Stimulated activated naive CD8-positive, alpha-beta T cell treated with anti-CD3 and anti-CD28 coated beads, Interleukin-15, Interleukin-2, amounts not matched to agents 100 ng/mL and 50 ng/mL, for 24 hours (primary cell): ENCODE results near the gene MED13L.

Source experiments
- H3K27ac Mint-ChIP-seq: one replicate; pipeline ENCODE4 v1.8.0; 2021; ENCODE audit warnings: mild to moderate bottlenecking, mixed read lengths
- H3K27me3 Mint-ChIP-seq: one replicate; pipeline ENCODE4 v1.8.0; 2021; ENCODE audit warnings: mixed read lengths
- H3K36me3 Mint-ChIP-seq: one replicate; pipeline ENCODE4 v1.8.0; 2021; ENCODE audit warnings: low read depth, mixed read lengths
- H3K4me1 Mint-ChIP-seq: one replicate; pipeline ENCODE4 v1.8.0; 2021; ENCODE audit warnings: low read depth, mixed read lengths
- H3K4me3 Mint-ChIP-seq: one replicate; pipeline ENCODE4 v1.8.0; 2021; ENCODE audit warnings: mild to moderate bottlenecking, mixed read lengths
- H3K9me3 Mint-ChIP-seq: one replicate; pipeline ENCODE4 v1.8.0; 2021; ENCODE audit warnings: mixed read lengths

MED13L gene

GRCh38 chr12:116101991-116102390 is 175.5 kb downstream of the MED13L start:
- no peak overlapping the region for H3K4me3 Mint-ChIP-seq
- H3K27ac Mint-ChIP-seq: no peak overlapping the region
- peaks cover 37% of the 10 kb centered on the region for H3K4me1 Mint-ChIP-seq
- H3K36me3 Mint-ChIP-seq: peaks cover 22% of the 10 kb centered on the region
- H3K9me3 Mint-ChIP-seq: no peaks in the 10 kb centered on the region
- H3K27me3 Mint-ChIP-seq: no peaks in the 10 kb centered on the region

- peaks cover 37% of the 10 kb centered on the region for H3K4me1 Mint-ChIP-seq
- H3K4me3 Mint-ChIP-seq: no peak overlapping the region
- peak overlapping the region; percentile 82 for H3K27ac Mint-ChIP-seq
Observed at GRCh38 chr12:116099652-116100432, 177.7 kb downstream of the MED13L start.

DNA sequence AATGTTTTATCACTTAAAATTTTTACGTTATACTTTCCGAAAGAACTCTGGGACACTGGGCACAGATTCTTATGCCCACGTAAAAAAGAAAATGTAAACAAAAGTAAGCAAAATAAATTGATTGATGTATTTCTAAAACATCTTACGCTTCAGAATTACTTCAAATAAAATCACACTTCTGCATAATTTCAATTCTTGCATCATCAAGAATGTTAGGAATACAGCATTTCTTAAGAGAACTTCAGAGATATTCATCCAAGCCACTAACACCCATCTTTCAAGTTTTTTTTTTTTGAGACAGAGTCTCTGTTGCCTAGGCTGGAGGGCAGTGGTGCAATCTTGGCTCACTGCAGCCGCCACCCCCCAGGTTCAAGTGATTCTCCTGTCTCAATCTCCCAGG is 180.6 kb downstream of the MED13L start:
- Mint-ChIP-seq H3K36me3 (peaks cover 23% of the 10 kb centered on the region), H3K9me3 (no peaks in the 10 kb centered on the region), H3K4me3 (no peak overlapping the region), H3K27ac (no peak overlapping the region), H3K4me1 (peaks cover 36% of the 10 kb centered on the region), H3K27me3 (no peaks in the 10 kb centered on the region)

More at GRCh38 chr12:116099652-116100432, 177.7 kb downstream of the MED13L start:
- Mint-ChIP-seq H3K9me3 (no peaks in the 10 kb centered on the region), H3K27me3 (no peaks in the 10 kb centered on the region), H3K36me3 (peaks cover 16% of the 10 kb centered on the region)

- Mint-ChIP-seq H3K27ac (no peak overlapping the region), H3K4me1 (peaks cover 33% of the 10 kb centered on the region), H3K27me3 (no peaks in the 10 kb centered on the region), H3K36me3 (peaks cover 26% of the 10 kb centered on the region), H3K4me3 (no peak overlapping the region), H3K9me3 (no peaks in the 10 kb centered on the region)
Observed at GRCh38 chr12:116094475-116094874, 183.0 kb downstream of the MED13L start.

- Mint-ChIP-seq H3K27me3 (no peaks in the 10 kb centered on the region), H3K4me1 (peaks cover 31% of the 10 kb centered on the region), H3K9me3 (no peaks in the 10 kb centered on the region), H3K36me3 (peaks cover 30% of the 10 kb centered on the region), H3K4me3 (no peak overlapping the region), H3K27ac (no peak overlapping the region)
Observed at GRCh38 chr12:116093915-116094314, 183.6 kb downstream of the MED13L start.

GRCh38 chr12:116092776-116093175 is 184.7 kb downstream of the MED13L start:
- Mint-ChIP-seq H3K4me3 (no peak overlapping the region), H3K4me1 (peaks cover 38% of the 10 kb centered on the region), H3K27ac (no peak overlapping the region)

DNA sequence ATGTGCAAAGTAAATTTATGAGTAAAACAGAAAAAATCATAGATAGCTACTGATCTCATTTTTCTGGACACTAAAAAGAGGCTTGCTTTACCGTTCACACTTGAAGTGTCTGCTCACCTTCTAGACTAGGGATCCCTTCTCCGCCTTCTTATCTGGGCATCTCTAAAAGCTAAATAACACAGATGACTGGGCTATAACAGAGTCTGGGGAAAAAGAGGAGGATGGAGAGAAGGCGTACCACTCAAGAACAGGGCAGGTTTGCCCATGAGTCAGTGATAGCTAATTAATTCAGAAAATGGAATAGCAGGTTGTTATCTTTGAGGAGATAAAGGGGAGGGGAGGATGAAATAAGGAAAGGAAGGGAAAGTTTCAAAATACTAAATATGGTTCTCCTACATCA is 185.3 kb downstream of the MED13L start:
- no peak overlapping the region for H3K4me3 Mint-ChIP-seq
- H3K27me3 Mint-ChIP-seq: no peaks in the 10 kb centered on the region
- no peaks in the 10 kb centered on the region for H3K9me3 Mint-ChIP-seq
- H3K4me1 Mint-ChIP-seq: peaks cover 44% of the 10 kb centered on the region
- H3K27ac Mint-ChIP-seq: peak overlapping the region; percentile 43
- peaks cover 40% of the 10 kb centered on the region for H3K36me3 Mint-ChIP-seq

More at GRCh38 chr12:116092776-116093175, 184.7 kb downstream of the MED13L start:
- H3K27me3 Mint-ChIP-seq: no peaks in the 10 kb centered on the region
- peaks cover 40% of the 10 kb centered on the region for H3K36me3 Mint-ChIP-seq
- no peaks in the 10 kb centered on the region for H3K9me3 Mint-ChIP-seq

GRCh38 chr12:116091579-116091978 is 185.9 kb downstream of the MED13L start:
- peaks cover 44% of the 10 kb centered on the region for H3K4me1 Mint-ChIP-seq
- H3K4me3 Mint-ChIP-seq: no peak overlapping the region
- H3K9me3 Mint-ChIP-seq: no peaks in the 10 kb centered on the region
- peaks cover 40% of the 10 kb centered on the region for H3K36me3 Mint-ChIP-seq
- H3K27ac Mint-ChIP-seq: peak overlapping the region; percentile 55
- H3K27me3 Mint-ChIP-seq: no peaks in the 10 kb centered on the region

DNA sequence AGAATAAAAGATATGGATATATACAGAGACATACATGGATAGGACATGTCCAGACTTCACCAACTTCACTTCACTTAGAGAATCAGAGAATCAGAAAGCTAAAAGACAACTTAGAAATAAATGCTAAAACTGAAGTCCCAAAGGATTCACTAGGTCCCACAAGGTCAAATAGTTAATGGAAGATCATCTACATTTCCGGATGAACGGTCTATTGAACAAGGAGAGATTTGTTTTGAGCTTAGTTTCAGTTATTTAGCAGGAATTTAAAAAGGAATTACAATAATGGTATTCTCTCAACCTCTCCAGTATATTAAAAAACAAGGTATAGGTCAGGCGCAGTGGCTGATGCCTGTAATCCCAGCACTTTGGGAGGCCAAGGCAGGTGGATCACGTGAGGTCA is 187.0 kb downstream of the MED13L start:
- H3K4me3 Mint-ChIP-seq: no peak overlapping the region
- no peaks in the 10 kb centered on the region for H3K27me3 Mint-ChIP-seq
- no peaks in the 10 kb centered on the region for H3K9me3 Mint-ChIP-seq
- peaks cover 35% of the 10 kb centered on the region for H3K36me3 Mint-ChIP-seq
- H3K4me1 Mint-ChIP-seq: peaks cover 48% of the 10 kb centered on the region
- H3K27ac Mint-ChIP-seq: no peak overlapping the region

GRCh38 chr12:116089080-116089479 is 188.4 kb downstream of the MED13L start:
- Mint-ChIP-seq H3K36me3 (peaks cover 31% of the 10 kb centered on the region), H3K9me3 (no peaks in the 10 kb centered on the region), H3K4me1 (peaks cover 48% of the 10 kb centered on the region), H3K27ac (no peak overlapping the region), H3K4me3 (no peak overlapping the region), H3K27me3 (no peaks in the 10 kb centered on the region)

GRCh38 chr12:116087962-116088361 is 189.5 kb downstream of the MED13L start:
- peaks cover 28% of the 10 kb centered on the region for H3K36me3 Mint-ChIP-seq
- H3K27ac Mint-ChIP-seq: peak overlapping the region; percentile 76
- H3K4me1 Mint-ChIP-seq: peaks cover 48% of the 10 kb centered on the region
- no peaks in the 10 kb centered on the region for H3K27me3 Mint-ChIP-seq
- H3K4me3 Mint-ChIP-seq: peak overlapping the region; percentile 47
- H3K9me3 Mint-ChIP-seq: no peaks in the 10 kb centered on the region

- peak overlapping the region; percentile 78 for H3K27ac Mint-ChIP-seq
- H3K4me1 Mint-ChIP-seq: peaks cover 51% of the 10 kb centered on the region
- no peaks in the 10 kb centered on the region for H3K27me3 Mint-ChIP-seq
- peaks cover 28% of the 10 kb centered on the region for H3K36me3 Mint-ChIP-seq
- H3K9me3 Mint-ChIP-seq: no peaks in the 10 kb centered on the region
- H3K4me3 Mint-ChIP-seq: no peak overlapping the region
Observed at GRCh38 chr12:116087399-116087798, 190.1 kb downstream of the MED13L start.

DNA sequence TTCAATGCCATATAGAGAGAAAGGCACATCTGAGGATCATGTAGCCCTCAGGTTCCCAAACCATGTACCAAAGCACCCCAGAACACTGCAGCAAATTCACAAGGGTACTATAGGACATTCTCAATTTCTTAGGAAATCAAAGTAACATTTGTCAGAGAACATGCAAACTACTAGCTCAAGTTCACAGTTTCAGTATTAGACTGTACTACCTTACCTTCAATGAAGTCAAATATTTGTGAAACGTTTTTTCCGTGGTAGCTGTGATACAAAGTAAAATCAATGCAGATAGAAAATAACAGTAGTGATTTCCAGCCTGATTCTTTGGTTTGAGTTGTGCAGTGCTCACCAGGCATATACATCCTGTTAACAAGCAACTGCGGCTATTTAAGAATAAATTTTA is 197.1 kb downstream of the MED13L start:
- H3K27me3 Mint-ChIP-seq: no peaks in the 10 kb centered on the region
- H3K4me3 Mint-ChIP-seq: no peak overlapping the region
- peaks cover 20% of the 10 kb centered on the region for H3K4me1 Mint-ChIP-seq
- no peaks in the 10 kb centered on the region for H3K9me3 Mint-ChIP-seq
- H3K27ac Mint-ChIP-seq: no peak overlapping the region
- peaks cover 9% of the 10 kb centered on the region for H3K36me3 Mint-ChIP-seq

DNA sequence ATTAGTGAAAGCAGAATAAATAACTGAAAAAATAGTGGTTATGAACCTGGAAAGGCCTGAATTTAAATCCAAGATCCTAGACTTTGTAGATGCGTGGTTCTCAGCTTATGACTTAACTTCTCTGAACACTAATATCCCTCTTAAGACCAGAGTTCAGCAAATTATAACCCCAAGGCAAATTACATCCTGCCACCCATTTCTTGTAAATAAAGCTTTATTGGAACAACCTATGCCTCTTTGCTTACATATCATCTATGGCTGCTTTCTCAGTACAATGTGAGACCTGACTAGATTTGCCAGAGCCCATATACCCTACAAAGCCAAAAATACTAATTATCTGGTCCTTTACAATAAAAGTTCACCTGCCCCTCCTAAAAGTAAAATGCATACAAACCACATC is 199.1 kb downstream of the MED13L start:
- H3K4me1 Mint-ChIP-seq: peaks cover 28% of the 10 kb centered on the region
- H3K36me3 Mint-ChIP-seq: peaks cover 5% of the 10 kb centered on the region
- H3K27me3 Mint-ChIP-seq: no peaks in the 10 kb centered on the region
- no peak overlapping the region for H3K27ac Mint-ChIP-seq
- H3K9me3 Mint-ChIP-seq: no peaks in the 10 kb centered on the region
- no peak overlapping the region for H3K4me3 Mint-ChIP-seq

GRCh38 chr12:116077431-116077830 is 200.1 kb downstream of the MED13L start:
- H3K9me3 Mint-ChIP-seq: no peaks in the 10 kb centered on the region
- H3K27ac Mint-ChIP-seq: no peak overlapping the region

DNA sequence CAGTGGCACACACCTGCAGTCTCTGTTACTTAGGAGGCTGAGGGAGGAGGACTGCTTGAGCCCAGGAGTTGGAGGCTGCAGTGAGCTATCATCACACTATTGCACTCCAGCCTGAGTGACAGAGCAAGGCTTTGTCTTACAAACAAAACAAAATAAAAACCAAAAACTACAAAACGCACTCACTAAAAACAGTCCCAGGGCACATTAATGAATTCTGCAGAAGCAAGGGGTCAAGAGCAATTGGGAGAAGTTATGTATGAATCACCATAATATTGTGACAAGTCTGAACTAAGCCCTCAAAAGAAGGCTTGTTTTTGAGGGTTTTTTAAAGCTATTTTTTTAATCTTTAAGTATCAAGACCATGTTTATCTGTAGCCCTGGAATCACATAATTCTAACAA is 201.1 kb downstream of the MED13L start:
- Mint-ChIP-seq H3K36me3 (peaks cover 5% of the 10 kb centered on the region), H3K4me1 (peaks cover 22% of the 10 kb centered on the region), H3K27me3 (no peaks in the 10 kb centered on the region), H3K4me3 (no peak overlapping the region), H3K27ac (no peak overlapping the region), H3K9me3 (no peaks in the 10 kb centered on the region)

More at GRCh38 chr12:116077431-116077830, 200.1 kb downstream of the MED13L start:
- Mint-ChIP-seq H3K4me1 (peaks cover 26% of the 10 kb centered on the region), H3K36me3 (peaks cover 5% of the 10 kb centered on the region), H3K27me3 (no peaks in the 10 kb centered on the region), H3K4me3 (no peak overlapping the region)
